Measurements from ENCODE around the gene CHAF1B. TPM values are rescaled to one million over a fixed set of nuclear protein-coding genes. Genes with fewer than 3 reads are reported as not detected.

CHAF1B gene
- polyA plus RNA-seq, 1 of the 3 experiments (the other 2 are of a cell fraction), result 6.8 TPM

DNA sequence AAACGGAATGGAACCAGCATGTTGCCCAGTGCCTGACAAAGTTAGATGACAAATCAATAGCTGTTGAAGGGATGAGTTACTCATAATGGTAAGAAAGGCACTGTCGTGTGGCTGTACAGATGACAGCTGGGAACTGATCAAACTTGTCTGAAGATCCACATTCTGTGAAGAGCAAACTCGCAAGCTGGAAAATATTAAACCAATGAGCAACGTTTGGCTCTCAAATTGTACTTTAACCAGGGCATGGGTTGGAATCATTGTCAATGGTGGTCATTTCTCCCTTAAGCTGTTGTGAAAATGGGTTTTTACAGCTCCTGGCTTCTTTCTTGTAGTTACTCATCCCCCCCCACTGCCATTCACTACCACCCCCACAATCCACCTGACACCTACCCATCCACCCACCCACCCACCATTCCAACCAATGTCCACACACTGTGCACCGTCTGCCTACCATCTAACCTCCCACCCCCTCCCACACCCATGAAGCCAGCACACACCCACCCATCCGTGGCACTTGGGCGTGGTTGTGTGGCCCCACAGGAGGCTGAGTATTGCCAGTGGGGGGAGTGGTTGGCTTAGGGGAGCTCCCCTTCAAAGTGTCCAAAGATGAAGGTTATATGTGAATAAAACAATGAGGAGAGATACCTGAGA, 48.0 kb downstream of the CHAF1B start:
- Histone ChIP-seq H3K27ac (ENCODE audit: low read depth in 2 of 2, low read length in 1 of 2) (no peak overlapping the region), H3K36me3 (replicated peaks in 1 of 2; ENCODE audit: control insufficient read depth in 1 of 2, insufficient read depth in 2 of 2, low read length in 1 of 2) (no peaks in the 10 kb centered on the region), H3K4me2 (no peak overlapping the region), H3K4me1 (ENCODE audit: control insufficient read depth in 1 of 2, insufficient read depth in 2 of 2, low read depth in 1 of 2, low read length in 1 of 2) (peaks cover 7% of the 10 kb centered on the region in 2 experiments; a peak in 2 of 4 replicates), H4K20me1 (ENCODE audit: insufficient read depth) (no peaks in the 10 kb centered on the region), H3K9ac (no peak overlapping the region), H3K9me3 (no peaks in the 10 kb centered on the region), H3K9me2 (no peaks in the 10 kb centered on the region), H2AFZ (ENCODE audit: low read depth) (no peak overlapping the region), H3K4me3 (ENCODE audit: low read depth in 2 of 2, low read length in 1 of 2) (no peak overlapping the region), H3K27me3 (ENCODE audit: insufficient read depth) (no peaks in the 10 kb centered on the region), H3F3A (replicated peaks; ENCODE audit: insufficient read depth) (peaks cover 19% of the 10 kb centered on the region), H3K79me2 (ENCODE audit: insufficient read depth) (peaks cover 15% of the 10 kb centered on the region; the same call in 1 of the 2 replicates)
- WGBS (ENCODE audit: low lambda C conversion rate), result 89% methylated on average over 7 of the region's 7 CpGs
- DNase-seq, result no peak
- CTCF ChIA-PET, result interaction anchor here (0.6 to 1.8 kb wide), 2 partner anchors 11 to 230 kb away, joined by 3 to 5 read pairs; no protein-coding TSS in a partner anchor
- TF ChIP-seq USF1 (IDR thresholded peaks at IDR 0.05; ENCODE audit: borderline replicate concordance, low read depth), result no peak
- no peak for TF ChIP-seq CHD2 (IDR thresholded peaks at IDR 0.05; ENCODE audit: low read length, partially characterized antibody)
- no peak for TF ChIP-seq SMC3 (IDR thresholded peaks at IDR 0.05; ENCODE audit: low read depth, low read length)
- TF ChIP-seq RAD21 (IDR thresholded peaks at IDR 0.05; ENCODE audit: low read length), result no peak
- no peak for TF ChIP-seq USF2 (IDR thresholded peaks at IDR 0.05; ENCODE audit: borderline replicate concordance, low read depth, low read length)
- TF ChIP-seq NFIC (IDR thresholded peaks at IDR 0.05; ENCODE audit: borderline replicate concordance), result no peak
- TF ChIP-seq, protein P1, sequence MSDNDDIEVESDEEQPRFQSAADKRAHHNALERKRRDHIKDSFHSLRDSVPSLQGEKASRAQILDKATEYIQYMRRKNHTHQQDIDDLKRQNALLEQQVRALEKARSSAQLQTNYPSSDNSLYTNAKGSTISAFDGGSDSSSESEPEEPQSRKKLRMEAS (IDR thresholded peaks at IDR 0.05; ENCODE audit: low read depth), result no peak
- no peak for TF ChIP-seq ELF1 (IDR thresholded peaks at IDR 0.05)
- TF ChIP-seq POLR2AphosphoS5 (IDR thresholded peaks at IDR 0.05; ENCODE audit: low read depth, low read length), result no peak
- POLR2A ChIA-PET, result no interaction called here

- ChIA-PET POLR2A (no interaction called here), CTCF (interaction anchor here (1.8 kb wide), 1 partner anchor 12 kb away, joined by 5 read pairs; no protein-coding TSS in a partner anchor)
- H3K36me3 ChIP-seq (replicated peaks in 1 of 2; ENCODE audit: control insufficient read depth in 1 of 2, insufficient read depth in 2 of 2, low read length in 1 of 2), result no peaks in the 10 kb centered on the region
- H3K9me2 ChIP-seq, result no peaks in the 10 kb centered on the region
- H3K9me3 ChIP-seq, result no peaks in the 10 kb centered on the region
- no peaks in the 10 kb centered on the region for H3K27me3 ChIP-seq (ENCODE audit: insufficient read depth)
- no peak overlapping the region for H3K4me3 ChIP-seq (ENCODE audit: low read depth in 2 of 2, low read length in 1 of 2)
- 89% methylated on average over 6 of the region's 6 CpGs for WGBS (ENCODE audit: low lambda C conversion rate)
- no peak for TF ChIP-seq NRF1 (IDR thresholded peaks at IDR 0.05; ENCODE audit: low read depth, low read length)
- no peak for DNase-seq
- no peak overlapping the region for H3K9ac ChIP-seq
- H3F3A ChIP-seq (replicated peaks; ENCODE audit: insufficient read depth), result peaks cover 21% of the 10 kb centered on the region
- no peak overlapping the region for H3K27ac ChIP-seq (ENCODE audit: low read depth in 2 of 2, low read length in 1 of 2)
- no peak overlapping the region for H2AFZ ChIP-seq (ENCODE audit: low read depth)
- H4K20me1 ChIP-seq (ENCODE audit: insufficient read depth), result no peaks in the 10 kb centered on the region
- no peak overlapping the region for H3K4me2 ChIP-seq
- H3K4me1 ChIP-seq (ENCODE audit: control insufficient read depth in 1 of 2, insufficient read depth in 2 of 2, low read depth in 1 of 2, low read length in 1 of 2), result peaks cover 7 to 8% of the 10 kb centered on the region in 2 experiments; a peak in 2 of 4 replicates
- H3K79me2 ChIP-seq (ENCODE audit: insufficient read depth), result peaks cover 15% of the 10 kb centered on the region; the same call in 1 of the 2 replicates
These were observed 49.0 kb downstream of the CHAF1B start for GRCh38 chr21:36434144-36434543.

All from SK-N-SH (cell line).